DND-41 (cell line): Measurements from ENCODE around the gene MB21D2.

Experiments used
- EZH2 ChIP-seq: IDR thresholded peaks from 3 replicates; pipeline ENCODE4 v1.6.1; 2012; ENCODE audit warnings: borderline replicate concordance, low read depth, mild to moderate bottlenecking, moderate library complexity, low read length, inconsistent platforms; ENCODE audit not compliant: severe bottlenecking
- TF ChIP-seq, protein P1 (sequence below): IDR thresholded peaks from 2 replicates; pipeline ENCODE4 v1.5.1; 2012; ENCODE audit warnings: borderline replicate concordance, low read length, moderate library complexity, mild to moderate bottlenecking; ENCODE audit not compliant: poor library complexity, severe bottlenecking; ENCODE audit errors: extremely low read depth

DNA sequence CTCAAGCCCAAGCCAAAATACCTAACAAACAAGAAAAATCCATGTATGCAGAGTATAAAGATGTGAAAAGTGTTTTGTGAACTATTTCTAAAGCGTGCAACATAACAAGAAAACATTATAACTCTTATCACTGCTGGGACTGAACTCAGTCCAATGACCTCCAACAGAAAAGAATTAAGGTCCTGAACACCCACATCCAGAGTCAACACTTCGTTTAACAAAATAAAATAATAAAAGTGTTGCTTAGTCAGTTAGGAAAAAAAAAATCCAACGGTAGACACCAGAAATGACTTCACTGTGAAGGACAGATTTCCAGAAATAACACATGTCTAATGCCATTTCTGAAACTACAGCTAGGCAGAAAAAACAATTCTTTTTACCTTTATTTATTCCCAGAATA, 28.0 kb downstream of the MB21D2 start:
- TF ChIP-seq EZH2: no peak
- TF ChIP-seq, protein P1, sequence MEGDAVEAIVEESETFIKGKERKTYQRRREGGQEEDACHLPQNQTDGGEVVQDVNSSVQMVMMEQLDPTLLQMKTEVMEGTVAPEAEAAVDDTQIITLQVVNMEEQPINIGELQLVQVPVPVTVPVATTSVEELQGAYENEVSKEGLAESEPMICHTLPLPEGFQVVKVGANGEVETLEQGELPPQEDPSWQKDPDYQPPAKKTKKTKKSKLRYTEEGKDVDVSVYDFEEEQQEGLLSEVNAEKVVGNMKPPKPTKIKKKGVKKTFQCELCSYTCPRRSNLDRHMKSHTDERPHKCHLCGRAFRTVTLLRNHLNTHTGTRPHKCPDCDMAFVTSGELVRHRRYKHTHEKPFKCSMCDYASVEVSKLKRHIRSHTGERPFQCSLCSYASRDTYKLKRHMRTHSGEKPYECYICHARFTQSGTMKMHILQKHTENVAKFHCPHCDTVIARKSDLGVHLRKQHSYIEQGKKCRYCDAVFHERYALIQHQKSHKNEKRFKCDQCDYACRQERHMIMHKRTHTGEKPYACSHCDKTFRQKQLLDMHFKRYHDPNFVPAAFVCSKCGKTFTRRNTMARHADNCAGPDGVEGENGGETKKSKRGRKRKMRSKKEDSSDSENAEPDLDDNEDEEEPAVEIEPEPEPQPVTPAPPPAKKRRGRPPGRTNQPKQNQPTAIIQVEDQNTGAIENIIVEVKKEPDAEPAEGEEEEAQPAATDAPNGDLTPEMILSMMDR: no peak
